Inferior parietal cortex (tissue), 1 donor: ENCODE results near the gene CBX8.

ENCODE experiments used
- DNase-seq: peaks from one replicate; pipeline ENCODE4 v3.0.0-alpha.2; 2016; ENCODE audit errors: extremely low spot score

Gene CBX8

DNA sequence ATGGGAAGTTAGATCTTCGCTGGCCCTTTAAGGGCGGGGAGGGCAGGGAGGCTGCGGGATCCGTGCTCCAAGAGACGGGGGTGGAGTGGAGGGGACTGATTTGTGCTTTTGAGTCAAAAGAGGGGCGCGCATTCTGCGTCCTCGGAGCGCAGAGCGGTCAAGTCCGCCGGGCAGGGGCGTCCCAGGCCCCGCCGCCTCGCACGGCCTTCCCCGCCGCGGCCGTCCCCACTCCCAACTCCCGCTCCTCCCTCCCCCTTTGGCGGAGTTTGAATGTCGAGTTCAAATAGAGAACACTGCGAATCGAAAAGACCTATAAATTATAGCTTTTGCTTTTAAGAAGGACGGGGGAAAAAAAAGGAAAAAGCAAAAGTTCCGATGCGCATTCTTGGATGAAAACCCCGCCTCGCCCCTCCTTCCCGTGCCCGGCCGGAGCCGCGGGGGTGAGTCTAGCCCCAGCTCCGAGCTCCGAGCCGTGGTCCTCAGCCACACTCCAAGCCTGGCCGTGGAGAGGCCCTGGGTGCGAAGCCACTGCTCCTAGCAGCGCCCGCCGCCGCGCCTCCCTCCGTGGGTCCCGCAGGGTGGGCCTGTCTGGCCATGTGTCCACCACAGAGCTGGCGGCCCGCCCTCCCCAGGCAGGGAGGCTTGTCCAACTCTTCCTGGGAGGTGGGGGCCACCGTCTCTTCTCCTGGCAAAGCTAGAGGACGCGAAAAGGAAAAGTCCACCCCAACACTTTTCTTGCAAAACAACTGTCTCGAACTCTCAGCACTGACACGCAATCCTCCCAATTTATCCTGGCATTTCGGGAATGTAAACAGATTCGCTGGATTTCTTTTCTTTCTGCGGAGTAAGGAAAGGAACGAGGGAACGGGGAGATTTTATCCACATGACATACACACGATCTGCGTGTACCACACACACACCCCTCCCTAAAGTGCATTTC lies 3.6 kb downstream of the CBX8 start:
- DNase-seq, result no peak

DNA sequence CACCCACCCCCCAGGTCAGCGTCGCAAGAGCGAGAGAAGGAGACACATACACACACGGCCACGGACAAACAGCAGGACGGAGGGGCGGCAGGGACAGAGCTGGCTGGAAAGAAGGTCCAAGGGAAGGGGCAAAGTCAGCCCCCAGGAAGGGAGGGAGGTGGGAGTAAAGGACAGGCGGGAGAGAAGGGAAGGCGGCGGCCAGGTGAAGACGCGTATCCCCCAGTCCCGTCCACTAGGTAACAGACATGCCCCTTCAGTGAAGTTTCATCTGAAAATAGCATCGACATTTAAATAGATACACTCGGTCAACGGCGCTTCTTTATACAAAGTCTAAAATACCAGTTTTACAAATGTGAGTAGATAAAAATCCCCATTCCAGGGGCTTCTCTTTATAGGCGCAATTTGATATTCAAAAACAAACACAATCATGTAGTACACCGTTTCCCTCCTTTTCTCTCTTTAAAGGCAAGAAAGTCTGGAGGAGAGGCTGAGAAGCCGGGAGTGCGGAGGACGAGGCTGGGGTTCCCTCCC lies 4.5 kb downstream of the CBX8 start:
- DNase-seq, result no peak

DNA sequence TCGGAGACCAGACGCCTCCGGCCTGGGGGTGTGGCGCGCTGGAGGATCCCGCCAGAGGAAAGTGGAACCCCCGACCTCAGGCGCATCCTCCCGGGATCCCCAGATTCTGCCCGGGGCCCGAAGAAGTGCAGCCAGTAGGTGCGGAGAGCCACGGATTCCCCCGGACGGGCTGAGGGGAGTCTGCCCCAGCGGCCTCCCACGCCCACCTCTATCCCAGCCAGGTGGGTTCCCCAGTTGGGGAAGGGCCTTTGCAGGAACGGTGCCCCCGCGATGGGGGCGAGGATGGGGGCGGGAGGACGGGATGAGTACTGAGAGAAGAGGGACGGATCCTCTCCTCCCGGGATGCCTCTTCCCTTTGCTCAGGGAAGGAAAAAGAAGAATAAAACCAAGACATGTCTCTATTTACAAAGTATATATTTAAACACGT lies 5.1 kb downstream of the CBX8 start:
- no peak for DNase-seq

DNA sequence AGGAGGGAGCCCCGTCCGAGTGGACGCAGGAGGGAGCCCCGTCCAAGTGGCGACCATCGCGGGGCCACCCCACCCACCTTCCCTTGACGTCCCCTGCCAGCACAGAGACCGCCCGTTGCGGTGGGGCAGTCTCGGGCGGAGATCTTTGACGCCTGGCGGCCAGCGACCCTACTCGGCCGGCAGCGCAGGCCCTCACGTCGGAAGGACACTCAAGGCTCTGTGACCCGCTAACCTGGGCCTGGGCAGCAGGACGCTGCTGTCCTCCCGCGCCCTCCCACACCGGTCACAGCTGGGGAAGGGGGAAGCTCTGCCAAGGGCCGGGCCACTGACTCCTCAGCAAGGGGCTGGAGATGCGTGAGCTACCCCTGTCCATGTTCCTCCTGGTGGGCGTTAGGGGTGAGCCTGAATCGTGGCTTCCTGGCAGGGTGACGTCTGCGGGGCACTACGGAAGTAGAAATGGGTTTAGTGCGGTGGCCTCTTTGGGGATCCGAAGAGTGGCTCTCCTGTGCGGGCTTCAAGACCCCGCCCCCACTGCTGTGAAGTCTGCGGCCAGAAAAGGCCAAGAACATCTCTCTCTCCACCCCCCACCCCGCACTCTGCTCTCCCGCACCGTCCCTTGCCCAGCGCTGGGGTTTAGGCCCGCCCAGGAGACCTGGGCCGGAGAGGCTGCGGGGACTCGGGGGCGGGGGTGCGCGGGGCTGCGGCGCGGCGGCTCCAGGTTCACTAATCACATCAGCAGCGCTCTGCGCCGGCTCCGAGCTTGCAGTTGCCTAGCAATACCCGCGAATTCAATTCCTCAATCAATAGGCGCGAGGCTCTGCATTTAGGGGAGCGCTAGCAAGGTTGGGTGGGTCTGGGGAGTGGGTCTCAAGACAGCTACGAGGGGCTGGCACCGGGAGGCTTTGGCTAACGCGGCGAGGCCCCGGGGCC lies 5.8 kb downstream of the CBX8 start:
- DNase-seq, result no peak

DNA sequence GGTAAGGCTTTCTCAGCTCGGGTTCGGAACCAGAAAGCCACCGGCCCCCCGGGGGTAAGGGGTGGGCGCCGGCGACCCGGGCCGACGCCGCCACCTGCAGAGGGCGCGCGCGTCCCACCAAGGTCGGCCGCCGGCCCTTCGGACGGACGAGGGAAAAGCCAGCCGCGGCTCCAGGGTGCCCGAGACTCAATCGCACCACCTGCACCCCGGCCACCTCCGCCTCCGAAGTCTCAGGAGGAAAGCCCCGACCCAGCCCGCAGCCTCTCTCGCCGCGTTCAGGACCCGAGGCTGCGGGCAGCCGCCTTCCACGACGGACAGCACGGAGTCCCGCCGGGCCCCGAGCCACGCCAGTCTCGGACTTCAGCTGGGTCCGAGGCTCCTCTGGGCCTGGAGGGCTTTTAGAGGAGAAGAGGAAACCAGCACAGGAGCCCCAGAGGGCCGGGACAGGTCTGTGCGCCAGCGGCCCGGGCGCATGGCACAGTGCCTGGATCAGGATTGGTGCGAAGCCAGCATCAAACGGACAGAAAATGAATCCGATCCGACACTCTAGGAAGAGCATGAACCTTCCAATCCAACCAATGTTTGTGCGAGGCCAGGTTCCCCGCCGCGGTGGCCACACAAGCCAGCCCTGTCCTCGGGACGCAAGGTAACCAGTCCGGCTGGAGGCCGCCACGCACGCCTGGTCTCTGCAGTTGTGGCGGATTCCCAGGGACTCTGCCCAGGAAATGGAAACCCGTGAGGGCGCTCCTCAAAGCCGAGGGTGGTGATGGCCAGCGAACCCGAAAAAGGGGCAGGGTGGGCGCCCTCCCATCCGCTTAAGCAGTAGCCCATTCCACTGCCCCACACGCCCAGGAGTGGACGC lies 6.7 kb downstream of the CBX8 start:
- peak; percentile 29 for DNase-seq

DNA sequence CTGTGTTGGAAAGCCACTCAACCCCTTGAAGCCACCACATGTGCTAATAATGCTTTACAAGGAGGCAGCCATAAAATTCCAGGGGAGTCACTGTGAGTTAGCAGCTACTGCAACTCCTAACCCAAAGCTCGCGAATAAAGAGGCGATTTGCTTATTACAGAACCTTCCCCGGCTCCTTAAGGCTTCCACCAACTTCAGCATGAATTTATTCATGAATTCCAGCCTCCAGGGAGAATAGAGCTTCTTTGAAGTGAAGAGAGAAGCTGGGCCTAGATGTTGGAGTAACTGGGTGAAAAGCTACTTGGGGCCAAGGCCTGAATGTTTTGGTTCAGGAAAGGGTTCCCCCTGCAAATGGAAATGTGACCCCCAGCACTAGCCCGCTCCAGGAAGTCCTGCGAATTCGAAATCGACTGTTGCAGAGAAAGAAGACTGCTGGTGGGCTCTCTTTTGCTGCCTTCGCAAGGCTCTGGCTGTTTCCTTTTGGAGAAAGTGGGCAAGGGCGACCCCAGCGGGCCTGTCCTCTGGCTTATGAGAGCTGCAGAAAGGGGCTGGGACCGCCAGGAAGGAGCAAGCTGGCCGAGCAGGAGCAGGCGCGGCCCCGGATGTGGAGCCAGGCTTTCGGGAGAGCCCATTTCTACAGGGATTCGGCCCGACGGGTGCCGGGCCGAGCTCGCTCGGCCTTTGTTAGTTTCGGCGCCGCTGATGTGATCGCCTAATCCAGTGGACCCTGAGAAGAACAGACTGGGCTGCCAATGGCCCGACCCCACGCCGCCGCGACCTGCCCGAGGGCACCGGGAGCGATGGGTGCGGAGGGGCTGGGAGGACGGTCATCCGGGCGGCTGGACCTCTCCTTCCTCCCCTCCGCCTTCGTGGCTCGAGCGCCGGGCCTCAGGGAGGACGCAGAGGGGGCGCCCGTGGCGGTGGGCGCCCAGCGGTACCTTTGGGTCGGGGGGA lies 7.6 kb downstream of the CBX8 start:
- no peak for DNase-seq

DNA sequence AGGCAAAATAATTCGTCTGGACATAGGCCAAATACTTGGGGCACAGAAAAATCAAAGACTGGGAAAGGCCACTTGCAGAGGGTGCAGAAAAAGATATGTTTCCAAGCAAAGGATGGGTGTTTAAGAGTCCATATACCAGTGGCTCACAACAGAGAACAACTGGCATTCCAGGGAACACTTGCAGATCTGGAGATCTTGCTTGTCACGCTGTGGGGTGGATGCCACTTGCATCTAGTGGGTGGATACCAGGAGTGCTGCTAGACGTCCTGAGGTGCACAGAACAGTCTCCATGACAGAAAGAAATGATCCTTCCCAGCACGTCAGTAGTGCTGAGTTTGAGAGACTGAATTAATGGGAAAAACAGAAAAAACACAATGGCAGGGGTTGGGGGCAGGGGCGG lies 8.4 kb downstream of the CBX8 start:
- no peak for DNase-seq

DNA sequence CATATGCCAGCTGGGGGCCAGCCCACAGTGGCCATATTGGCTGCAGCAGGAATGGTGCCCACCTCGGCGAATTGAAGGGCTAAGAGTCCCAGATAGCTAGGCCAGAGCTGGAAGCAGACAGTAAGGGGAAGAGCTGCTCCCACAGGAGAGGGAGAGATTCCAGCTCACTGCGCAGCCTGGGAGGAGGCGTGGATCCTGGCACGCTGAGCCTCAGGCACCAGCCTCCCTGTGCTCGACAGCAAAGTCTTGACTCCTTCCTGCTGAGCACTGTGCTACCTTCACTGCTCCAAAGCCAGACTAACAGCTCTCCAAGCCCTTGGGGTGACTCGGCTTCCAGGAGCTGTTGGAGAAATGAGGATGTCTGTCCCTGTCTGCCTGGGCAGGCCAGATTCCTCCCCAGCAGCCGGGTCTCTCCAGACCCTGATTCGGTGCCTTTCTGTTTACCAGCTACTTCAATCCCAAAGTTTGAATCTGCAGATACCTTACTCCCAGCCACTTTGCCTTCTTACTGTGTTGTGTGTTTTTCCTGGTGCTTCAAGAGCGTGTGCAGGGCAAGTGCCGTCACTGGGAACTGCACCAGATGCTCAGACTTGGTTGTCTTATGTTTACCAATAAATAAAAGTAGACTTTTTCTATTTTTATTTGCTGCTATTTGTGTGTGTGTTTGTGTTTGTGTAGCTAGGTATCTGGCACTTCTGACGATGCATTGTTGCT lies 9.8 kb downstream of the CBX8 start:
- no peak for DNase-seq

DNA sequence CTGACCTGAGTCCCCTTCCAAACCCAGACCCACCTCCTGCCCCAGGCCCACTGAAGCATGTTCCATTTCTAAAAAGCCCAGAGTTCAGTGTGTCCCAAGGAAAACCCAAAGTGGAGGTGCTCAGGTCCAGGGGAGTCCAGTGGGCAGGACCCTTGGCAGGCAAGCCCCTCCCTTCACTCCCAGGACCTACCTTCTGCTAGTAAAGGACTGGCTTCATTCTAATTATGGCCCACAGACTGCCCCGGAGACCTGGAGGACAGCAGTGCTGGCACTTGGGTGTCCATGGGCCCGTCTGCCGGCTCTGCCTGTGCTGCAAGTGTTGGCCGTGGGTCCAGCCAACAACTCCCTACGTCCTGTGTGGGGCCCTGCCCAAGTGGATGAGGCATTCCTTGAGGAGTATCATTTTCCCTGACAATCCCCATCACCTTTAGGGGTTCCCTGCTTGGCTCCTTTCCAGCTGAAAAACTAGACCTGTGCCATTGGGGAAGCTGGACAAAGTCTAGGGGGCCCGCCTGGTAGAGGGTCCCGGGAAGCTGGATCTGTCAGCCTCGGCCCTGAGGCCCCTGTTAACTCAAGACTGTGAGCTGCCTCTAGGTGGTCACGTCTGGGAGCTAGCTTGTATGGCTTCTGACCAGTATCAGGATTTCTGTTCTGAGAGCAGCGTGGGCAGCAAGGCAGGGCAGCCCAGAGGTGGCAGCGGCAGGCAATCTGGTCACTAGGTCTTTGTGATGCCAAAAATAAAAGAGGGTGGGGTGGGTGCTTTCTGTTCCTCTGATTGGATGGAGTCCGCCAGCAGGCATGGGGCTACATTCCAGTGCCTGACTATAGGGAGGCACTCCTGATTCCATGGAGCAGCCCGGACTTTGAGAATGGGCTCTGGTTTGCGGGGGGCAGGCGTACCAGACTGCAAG lies 10.7 kb downstream of the CBX8 start:
- no peak for DNase-seq

DNA sequence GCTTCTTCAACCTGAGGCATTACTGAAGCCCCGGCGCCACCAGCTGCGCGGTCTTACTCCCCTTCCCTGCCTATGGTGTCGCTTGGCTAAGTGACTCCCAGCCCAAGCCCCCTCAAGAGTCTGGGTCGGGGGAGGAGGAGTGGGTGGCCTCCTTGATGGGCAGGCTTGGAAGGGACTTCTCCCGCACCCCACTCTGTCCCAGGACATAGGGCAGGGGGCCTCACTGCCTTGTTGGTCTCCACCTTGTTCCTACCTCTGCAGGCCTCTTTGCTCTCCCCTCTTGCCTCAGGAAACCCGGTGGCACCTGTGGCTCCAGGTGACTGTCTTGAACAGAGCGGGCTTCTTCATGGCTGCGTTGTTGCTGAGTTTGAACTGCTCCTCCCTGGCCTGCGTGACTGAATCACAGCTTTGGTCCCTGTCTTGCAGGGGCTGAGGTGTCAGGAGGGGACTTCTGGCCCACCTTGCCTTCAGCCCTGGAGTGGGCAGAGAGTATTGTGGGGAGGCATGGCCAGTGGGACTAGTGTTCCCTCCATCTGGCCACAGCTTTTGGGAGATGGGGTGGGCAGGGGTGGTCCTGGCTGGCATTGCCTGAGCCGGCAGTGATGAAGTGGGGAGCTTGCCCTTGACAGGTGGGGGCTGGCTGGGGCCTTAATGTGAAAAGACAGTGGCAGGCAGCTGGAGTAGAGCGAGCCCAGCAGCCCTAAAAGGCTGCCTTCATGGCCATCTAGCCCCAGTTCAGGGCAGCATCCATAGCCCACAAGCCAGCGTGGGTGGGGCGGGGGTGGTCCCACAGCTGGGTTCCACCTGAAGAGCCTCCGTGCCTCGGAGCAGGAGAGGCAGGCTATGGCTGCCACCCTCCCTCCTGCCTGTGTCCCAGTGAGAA lies 11.6 kb downstream of the CBX8 start:
- DNase-seq, result no peak

DNA sequence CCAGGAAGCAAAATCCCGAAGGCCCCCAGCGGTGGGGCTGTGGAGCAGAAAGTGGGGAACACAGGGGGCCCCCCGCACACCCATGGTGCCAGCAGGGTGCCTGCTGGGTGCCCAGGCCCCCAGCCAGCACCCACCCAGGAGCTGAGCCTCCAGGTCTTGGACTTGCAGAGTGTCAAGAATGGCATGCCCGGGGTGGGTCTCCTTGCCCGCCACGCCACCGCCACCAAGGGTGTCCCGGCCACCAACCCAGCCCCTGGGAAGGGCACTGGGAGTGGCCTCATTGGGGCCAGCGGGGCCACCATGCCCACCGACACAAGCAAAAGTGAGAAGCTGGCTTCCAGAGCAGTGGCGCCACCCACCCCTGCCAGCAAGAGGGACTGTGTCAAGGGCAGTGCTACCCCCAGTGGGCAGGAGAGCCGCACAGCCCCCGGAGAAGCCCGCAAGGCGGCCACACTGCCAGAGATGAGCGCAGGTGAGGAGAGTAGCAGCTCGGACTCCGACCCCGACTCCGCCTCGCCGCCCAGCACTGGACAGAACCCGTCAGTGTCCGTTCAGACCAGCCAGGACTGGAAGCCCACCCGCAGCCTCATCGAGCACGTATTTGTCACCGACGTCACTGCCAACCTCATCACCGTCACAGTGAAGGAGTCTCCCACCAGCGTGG lies 12.4 kb downstream of the CBX8 start:
- DNase-seq, result no peak

DNA sequence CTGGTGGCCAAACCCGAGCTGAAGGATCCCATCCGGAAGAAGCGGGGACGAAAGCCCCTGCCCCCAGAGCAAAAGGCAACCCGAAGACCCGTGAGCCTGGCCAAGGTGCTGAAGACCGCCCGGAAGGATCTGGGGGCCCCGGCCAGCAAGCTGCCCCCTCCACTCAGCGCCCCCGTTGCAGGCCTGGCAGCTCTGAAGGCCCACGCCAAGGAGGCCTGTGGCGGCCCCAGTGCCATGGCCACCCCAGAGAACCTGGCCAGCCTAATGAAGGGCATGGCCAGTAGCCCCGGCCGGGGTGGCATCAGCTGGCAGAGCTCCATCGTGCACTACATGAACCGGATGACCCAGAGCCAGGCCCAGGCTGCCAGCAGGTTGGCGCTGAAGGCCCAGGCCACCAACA lies 13.0 kb downstream of the CBX8 start:
- no peak for DNase-seq

DNA sequence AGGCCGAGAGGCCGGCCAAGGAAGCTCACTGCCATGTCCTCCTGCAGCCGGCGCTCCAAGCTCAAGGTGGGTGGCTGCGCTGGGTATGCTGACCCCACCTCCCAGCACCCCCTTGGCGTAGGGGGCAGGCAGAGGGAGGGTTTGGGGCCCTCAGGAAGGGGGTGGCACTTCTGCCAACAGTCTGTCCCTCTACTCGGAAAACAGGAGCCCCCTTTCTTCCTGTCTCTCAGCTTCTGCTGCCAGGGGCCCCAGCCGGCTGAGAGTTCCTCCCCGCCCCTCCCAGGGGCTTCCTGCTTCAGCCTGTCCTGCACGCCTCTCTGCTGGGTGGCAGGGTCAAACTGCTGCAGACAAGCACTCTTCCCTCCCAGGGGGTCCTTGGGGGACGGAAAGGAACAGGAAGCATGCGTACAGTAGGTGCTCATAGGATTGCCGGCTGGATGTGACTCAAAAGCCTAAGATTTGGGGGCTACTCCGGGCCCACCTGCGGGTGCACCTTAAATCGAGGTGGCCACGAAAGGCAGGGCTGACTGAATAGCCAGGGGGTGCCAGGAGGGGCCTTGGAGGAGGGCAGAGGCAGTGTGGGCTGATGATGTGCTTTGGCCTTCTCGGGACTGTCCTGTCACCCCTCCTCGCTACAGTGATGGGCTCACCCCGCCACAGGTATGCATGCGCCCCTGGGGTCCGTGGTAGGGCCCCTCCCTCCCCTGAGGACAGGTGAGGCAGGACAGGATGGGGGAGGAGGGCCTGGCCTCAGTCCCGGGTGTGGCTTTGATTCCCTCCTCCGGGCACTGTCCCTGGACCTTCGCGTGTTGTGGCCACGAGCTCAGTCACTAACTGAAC lies 14.9 kb downstream of the CBX8 start:
- no peak for DNase-seq

DNA sequence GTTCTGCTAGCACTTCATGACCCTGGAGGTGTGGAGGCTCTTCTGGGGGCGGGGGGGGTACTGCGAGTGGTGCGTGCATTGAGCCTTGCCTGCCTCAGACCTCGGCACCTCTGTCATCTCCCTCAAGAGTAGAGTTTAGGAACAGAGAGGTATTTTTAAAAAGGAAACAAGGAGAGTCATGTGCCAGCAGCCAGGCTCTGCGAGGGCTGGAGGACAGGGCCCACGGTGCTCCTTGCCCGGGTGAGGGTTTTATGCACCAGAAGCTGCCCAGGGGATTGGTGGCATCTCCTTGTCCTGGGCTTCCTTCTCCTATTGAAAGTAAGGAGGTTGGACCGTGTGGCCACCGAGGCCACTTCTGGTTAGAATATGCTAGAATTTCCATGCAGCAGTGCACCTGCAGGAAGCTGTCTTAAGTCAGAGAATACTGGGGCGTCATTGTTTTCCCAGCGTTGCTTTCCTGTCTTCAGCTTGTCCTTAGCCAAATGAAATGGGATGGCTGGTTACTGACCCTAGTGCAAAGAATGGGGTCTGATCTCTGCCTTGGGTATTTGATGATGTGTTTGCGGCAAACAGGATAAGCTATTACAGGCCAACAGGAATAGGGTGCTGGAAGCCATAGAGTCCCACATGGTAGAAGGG lies 15.7 kb downstream of the CBX8 start:
- no peak for DNase-seq

DNA sequence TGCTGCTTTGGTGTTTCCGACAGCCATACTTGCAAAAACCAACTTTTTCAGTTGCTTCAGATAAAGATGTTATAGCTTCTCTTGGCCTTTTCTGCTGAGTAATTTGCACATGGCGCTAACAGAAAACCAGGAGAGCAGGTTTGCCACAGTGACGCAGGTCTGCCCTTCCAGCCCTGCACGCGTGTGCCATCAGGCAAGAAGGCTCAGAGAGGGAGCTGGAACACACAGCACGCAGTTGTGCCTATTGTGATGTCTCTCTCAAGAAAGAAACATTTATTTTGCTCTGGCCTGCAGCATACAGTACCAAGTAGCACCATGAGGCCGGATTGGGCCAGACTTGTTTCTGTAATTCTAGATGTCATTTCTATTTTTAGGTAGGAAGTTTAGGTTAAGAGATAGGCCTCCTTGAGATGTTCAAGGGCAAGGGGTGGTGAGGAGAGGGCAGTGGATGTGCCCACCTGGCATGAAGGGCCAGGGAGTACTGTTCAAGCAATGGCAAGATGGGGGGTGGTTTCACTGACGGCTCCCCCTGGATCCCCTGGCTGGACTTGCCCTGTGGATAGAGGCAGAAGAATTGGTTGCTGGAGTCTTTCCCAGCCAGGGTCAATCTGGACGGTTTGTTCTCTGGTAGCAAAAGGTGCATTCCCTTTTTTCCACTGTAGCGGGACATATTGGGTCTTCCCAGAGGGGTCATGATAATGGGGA lies 17.1 kb downstream of the CBX8 start:
- no peak for DNase-seq
